ENCODE measurements around the gene ZNF705A. TPM values are rescaled to one million over a fixed set of nuclear protein-coding genes. Genes with fewer than 3 reads are reported as not detected.
"Not testable (repeated sequence)": the region's sequence is repeated elsewhere in the genome, so short reads cannot be mapped to it uniquely, and the experiment has no call there.

Gene ZNF705A
- total RNA-seq (ENCODE audit: low replicate concordance): 0.10 TPM in 1 of 2 replicates, not detected in the other
- long read RNA-seq: 0 reads

GRCh38 chr12:8156845-8157244, at the start of gene ZNF705A:
ZNF705A (plus strand) TSS chr12:8157015; CDS start chr12:8172626, 15,611 bp downstream.
- Mint-ChIP-seq H3K27me3 (peaks cover 24% of the 10 kb centered on the region), H3K4me1 (ENCODE audit: unreplicated experiment) (no peaks in the 10 kb centered on the region), H3K9me3 (no peaks in the 10 kb centered on the region), H3K4me3 (no peak within 1 kb of the TSS), H3K27ac (no peak within 1 kb of the TSS), H3K36me3 (peaks cover 4% of the 10 kb centered on the region)
- DNase-seq (ENCODE audit: extremely low spot score, unreplicated experiment): no peak
- TF ChIP-seq, protein P1, sequence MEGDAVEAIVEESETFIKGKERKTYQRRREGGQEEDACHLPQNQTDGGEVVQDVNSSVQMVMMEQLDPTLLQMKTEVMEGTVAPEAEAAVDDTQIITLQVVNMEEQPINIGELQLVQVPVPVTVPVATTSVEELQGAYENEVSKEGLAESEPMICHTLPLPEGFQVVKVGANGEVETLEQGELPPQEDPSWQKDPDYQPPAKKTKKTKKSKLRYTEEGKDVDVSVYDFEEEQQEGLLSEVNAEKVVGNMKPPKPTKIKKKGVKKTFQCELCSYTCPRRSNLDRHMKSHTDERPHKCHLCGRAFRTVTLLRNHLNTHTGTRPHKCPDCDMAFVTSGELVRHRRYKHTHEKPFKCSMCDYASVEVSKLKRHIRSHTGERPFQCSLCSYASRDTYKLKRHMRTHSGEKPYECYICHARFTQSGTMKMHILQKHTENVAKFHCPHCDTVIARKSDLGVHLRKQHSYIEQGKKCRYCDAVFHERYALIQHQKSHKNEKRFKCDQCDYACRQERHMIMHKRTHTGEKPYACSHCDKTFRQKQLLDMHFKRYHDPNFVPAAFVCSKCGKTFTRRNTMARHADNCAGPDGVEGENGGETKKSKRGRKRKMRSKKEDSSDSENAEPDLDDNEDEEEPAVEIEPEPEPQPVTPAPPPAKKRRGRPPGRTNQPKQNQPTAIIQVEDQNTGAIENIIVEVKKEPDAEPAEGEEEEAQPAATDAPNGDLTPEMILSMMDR (conservative IDR thresholded peaks at IDR 0.05): no peak

DNA sequence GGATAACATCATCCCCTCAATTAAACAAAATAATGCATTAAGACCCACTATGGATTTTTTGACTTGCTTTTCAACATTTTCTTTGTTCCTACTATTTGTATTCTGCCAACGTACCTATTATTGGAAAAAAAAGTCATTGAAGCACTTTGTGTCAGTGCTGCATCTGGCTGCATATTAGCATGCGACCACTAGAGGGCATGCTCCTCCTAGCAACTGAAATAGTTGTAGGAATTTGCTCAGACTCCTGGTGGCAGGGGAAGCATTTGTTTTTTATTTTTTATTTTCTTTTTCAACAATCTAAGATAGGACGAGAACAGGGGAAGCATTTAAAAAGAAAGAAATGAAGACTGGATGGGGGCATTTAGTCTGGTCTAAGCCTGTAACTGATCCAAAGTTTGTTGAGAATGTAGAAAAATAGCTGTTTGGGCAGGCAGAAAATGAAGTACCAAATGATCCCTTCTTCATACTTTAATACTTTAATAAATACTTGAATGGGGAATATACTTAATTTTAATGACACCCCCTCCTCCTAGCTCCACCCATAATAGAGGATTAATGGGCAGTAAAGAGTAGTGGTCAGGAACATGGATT, 47.9 kb upstream of the ZNF705A start:
- Mint-ChIP-seq H3K9me3 (no peaks in the 10 kb centered on the region), H3K4me3 (no peak overlapping the region), H3K27me3 (no peaks in the 10 kb centered on the region), H3K27ac (no peak overlapping the region), H3K36me3 (peaks cover 15% of the 10 kb centered on the region), H3K4me1 (ENCODE audit: unreplicated experiment) (no peaks in the 10 kb centered on the region)
- DNase-seq (ENCODE audit: extremely low spot score, unreplicated experiment): peak; percentile 75
- TF ChIP-seq, protein P1 (conservative IDR thresholded peaks at IDR 0.05): peak; percentile 100

DNA sequence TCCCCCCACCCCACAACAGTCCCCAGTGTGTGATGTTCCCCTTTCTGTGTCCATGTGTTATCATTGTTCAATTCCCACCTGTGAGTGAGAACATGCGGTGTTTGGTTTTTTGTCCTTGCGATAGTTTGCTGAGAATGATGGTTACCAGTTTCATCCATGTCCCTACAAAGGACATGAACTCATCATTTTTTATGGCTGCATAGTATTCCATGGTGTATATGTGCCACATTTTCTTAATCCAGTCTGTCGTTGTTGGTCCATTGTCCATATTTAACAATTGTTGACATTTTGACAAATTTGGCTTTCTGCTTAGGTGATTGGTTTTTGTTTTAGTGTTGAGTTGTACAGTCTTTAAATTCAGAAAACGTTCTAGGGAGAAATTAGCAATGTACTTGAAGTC, 43.7 kb upstream of the ZNF705A start:
- H3K9me3 Mint-ChIP-seq; H3K27me3 Mint-ChIP-seq; H3K4me1 Mint-ChIP-seq (ENCODE audit: unreplicated experiment); DNase-seq (ENCODE audit: extremely low spot score, unreplicated experiment); H3K27ac Mint-ChIP-seq; H3K36me3 Mint-ChIP-seq; H3K4me3 Mint-ChIP-seq: not testable (repeated sequence)

DNA sequence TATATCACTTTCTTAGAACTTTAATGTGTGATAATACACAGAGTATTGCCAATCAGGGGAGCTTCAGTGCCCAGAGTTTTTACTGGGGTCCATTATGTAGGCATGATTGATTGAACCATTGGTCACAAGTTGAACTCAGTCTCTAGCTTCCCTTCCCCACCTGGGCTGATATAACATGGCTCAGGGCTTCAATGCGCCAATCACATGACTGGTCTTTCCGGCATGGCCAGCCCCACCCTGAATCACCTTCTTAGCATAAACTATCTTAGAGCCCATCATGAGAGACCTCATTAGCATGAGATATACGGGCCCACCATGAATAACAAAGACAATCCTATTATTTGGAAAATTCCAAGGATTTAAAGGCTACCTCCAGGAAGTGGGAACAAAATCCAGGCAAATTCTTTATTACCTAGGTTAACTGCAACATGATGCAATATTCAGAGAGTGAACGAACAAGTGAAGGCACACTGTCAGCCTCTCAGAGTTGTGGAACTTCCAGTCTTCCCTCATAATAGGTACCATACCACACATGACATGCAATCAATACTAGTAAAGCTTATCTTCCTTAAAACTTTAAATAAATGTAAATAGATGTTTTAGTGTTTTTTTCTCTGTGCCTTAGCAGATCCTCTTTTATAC, 36.6 kb upstream of the ZNF705A start:
- Mint-ChIP-seq H3K27ac (no peak overlapping the region), H3K4me3 (no peak overlapping the region), H3K27me3 (peaks cover 4% of the 10 kb centered on the region), H3K36me3 (peaks cover 9% of the 10 kb centered on the region), H3K4me1 (ENCODE audit: unreplicated experiment) (no peaks in the 10 kb centered on the region), H3K9me3 (no peaks in the 10 kb centered on the region)
- no peak for DNase-seq (ENCODE audit: extremely low spot score, unreplicated experiment)
- TF ChIP-seq, protein P1 (conservative IDR thresholded peaks at IDR 0.05): no peak

DNA sequence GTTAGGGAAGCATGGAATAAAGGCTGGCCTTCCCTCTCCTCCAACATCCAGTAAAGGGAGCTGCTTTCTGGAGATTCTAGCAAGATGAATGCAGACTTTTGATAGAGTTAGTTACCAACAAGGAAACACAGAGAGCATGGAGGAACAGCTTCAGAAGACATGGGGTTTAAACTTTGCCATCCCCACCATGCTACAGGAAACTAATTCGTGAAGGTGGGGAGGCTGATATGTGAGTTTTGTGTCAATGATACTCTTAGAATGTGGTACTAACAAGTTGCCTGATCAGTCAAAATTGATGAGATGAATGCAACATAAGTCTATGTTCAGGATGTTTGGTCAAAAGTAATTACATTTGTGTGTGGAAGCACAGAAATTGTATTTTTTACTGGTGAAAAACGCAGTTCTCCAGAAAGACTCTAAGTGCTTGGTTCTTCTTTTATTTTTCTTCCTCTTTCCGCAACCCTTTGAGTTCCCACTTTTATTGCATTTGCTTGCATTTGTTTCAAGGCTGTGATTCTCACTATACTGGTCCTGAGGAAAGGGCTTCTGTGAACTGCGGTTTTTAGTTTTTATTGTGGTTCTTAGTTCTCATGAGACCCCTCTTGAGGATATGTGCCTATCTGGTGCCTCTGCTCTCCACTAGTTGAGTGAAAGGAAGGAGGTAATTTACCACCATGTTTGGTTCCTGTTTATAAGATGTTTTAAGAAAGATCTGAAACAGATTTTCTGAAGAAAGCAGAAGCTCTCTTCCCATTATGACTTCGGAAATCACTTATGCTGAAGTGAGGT, 33.5 kb upstream of the ZNF705A start, which contains the start of gene CLEC4A:
CLEC4A (plus strand) TSS at position 494 of the 789 bp plus-strand sequence; CDS start at position 756, 262 bp downstream.
- Mint-ChIP-seq H3K9me3 (no peaks in the 10 kb centered on the region), H3K36me3 (peaks cover 13% of the 10 kb centered on the region), H3K27ac (no peak within 1 kb of the TSS), H3K4me3 (no peak within 1 kb of the TSS), H3K4me1 (ENCODE audit: unreplicated experiment) (no peaks in the 10 kb centered on the region), H3K27me3 (peaks cover 10% of the 10 kb centered on the region)
- no peak for DNase-seq (ENCODE audit: extremely low spot score, unreplicated experiment)
- TF ChIP-seq, protein P1 (conservative IDR thresholded peaks at IDR 0.05): no peak

DNA sequence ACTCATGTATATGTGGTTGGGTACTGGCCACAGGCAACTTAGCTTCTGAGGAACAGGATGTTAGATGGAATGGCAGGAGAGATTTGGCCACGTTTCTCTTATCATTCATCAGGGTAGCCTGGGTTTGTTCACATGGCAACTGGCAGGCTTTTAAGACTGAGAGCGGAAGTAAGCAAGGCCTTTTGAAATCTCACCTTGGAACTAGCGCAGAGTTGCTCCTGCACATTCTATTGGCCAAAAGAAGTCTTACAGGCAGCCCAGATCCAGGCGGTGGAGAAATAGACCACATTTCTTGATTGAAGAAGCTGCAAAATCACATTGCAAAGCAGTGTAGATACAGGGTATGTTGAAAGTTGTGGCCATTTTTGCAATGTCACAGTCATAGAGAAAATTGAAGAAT, 29.7 kb upstream of the ZNF705A start:
- no peaks in the 10 kb centered on the region for H3K9me3 Mint-ChIP-seq
- no peak overlapping the region for H3K4me3 Mint-ChIP-seq
- no peaks in the 10 kb centered on the region for H3K4me1 Mint-ChIP-seq (ENCODE audit: unreplicated experiment)
- no peak overlapping the region for H3K27ac Mint-ChIP-seq
- DNase-seq (ENCODE audit: extremely low spot score, unreplicated experiment): no peak
- peaks cover 6% of the 10 kb centered on the region for H3K27me3 Mint-ChIP-seq
- peaks cover 17% of the 10 kb centered on the region for H3K36me3 Mint-ChIP-seq
- TF ChIP-seq, protein P1 (conservative IDR thresholded peaks at IDR 0.05): no peak

DNA sequence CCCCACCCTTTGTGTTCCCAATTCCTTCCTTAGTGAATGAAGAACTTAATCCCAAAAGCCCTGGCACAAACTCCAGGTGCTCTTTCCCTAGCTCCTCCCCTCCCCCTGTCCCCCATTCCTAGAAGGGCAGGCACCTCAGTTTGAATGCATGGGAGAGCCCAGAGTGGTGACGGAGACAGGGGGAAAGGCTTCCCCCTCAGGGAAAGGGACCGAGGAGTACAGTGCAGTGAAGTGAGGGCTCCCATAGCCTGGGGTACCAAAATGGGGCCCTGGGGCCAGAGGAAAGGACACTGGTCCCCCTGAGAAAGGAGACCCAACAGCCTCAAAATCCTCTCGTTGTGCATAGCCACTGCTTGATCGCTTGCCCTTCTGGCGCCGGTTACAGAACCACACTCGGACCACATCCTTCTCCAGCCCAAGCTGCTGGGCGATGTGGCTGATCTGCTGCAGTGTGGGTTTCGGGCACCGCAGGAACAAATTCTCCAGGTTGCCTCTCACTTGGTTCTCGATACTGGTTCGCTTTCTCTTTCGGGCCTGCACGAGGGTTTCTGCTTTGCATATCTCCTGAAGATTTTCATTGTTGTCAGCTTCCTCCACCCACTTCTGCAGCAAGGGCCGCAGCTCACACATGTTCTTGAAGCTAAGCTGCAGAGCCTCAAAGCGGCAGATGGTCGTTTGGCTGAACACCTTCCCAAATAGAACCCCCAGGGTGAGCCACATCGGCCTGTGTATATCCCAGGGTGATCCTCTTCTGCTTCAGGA, 23.0 kb upstream of the ZNF705A start:
- DNase-seq (ENCODE audit: extremely low spot score, unreplicated experiment); H3K27ac Mint-ChIP-seq; H3K9me3 Mint-ChIP-seq; H3K4me3 Mint-ChIP-seq; H3K27me3 Mint-ChIP-seq; H3K4me1 Mint-ChIP-seq (ENCODE audit: unreplicated experiment): not testable (repeated sequence)
- H3K36me3 Mint-ChIP-seq: peaks cover 15% of the 10 kb centered on the region

Measured in type B pancreatic cell (in vitro differentiated cells).